ENCODE results near the gene CERT1.

DNA sequence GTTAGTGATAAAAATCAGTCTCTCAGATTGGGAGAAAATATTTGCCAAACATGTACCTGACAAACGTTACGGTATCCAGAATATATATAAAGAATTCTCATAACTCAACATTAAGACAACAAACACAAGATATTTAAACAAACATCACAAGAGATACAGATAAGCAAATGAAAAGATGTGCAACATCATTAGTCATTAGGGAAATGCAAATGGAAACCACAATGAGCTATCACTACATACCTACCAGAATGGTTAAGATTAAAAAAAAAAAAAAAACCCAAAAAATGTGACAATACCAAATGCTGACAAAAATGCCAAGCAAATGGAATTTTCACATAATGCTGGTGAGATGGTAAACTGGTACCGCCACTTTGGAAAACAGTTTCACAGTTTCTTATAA is 15.4 kb downstream of the CERT1 start:
- TF ChIP-seq POLR2AphosphoS5 (IDR thresholded peaks at IDR 0.05; ENCODE audit: borderline replicate concordance, low read depth, low read length) (no peak), EZH2 (IDR thresholded peaks at IDR 0.05) (no peak)
